GM18505 (cell line): Measurements from ENCODE around the gene PCDHGB1.
"Not testable (repeated sequence)": the region's sequence is repeated elsewhere in the genome, so short reads cannot be mapped to it uniquely, and the experiment has no call there.

Source experiments
- ATAC-seq: cut with Tn5 transposase; IDR thresholded peaks from one replicate; pipeline ENCODE4 v1.9.1; 2021; ENCODE audit not compliant: unreplicated experiment
- POLR2A ChIP-seq: IDR thresholded peaks from 4 replicates; pipeline ENCODE4 v1.6.1; 2011; ENCODE audit warnings: borderline replicate concordance; ENCODE audit not compliant: insufficient read depth, insufficient read length; ENCODE audit errors: extremely low read depth

PCDHGB1 gene

DNA sequence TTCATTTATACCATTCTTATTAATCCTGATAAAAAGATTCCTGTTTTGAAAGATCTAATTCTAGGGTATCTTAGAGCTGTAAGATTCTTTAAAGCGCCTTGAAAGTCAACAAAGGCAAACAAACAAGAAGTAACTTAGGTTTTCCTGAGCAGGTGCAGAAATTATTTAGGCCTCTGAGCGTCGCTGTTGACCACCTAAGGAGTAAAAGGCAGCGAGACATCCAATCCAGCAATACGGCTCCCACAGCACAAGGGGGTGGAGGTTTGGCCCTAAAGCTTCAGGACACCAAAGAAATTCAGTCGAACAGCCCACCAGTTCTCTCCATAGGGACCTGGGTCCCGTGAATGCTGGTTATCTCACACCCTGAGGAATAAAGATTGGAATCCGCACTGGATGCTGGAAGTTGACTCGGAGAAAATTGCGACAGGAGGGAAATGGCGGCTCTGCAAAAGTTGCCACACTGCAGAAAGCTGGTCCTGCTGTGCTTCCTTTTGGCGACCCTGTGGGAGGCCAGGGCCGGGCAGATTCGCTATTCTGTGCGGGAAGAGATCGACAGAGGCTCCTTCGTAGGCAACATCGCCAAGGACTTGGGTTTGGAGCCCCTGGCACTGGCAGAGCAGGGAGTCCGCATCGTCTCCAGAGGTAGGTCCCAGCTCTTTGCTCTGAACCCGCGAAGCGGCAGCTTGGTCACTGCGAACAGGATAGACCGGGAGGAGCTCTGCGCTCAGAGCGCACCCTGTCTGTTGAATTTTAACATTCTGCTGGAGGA lies 11.2 kb upstream of the PCDHGB1 start, which contains the start of gene PCDHGA2:
TSS of gene PCDHGA2 (plus strand) at position 223 of the 769 bp plus-strand sequence.
- TF ChIP-seq POLR2A, result no peak
- no peak for ATAC-seq

DNA sequence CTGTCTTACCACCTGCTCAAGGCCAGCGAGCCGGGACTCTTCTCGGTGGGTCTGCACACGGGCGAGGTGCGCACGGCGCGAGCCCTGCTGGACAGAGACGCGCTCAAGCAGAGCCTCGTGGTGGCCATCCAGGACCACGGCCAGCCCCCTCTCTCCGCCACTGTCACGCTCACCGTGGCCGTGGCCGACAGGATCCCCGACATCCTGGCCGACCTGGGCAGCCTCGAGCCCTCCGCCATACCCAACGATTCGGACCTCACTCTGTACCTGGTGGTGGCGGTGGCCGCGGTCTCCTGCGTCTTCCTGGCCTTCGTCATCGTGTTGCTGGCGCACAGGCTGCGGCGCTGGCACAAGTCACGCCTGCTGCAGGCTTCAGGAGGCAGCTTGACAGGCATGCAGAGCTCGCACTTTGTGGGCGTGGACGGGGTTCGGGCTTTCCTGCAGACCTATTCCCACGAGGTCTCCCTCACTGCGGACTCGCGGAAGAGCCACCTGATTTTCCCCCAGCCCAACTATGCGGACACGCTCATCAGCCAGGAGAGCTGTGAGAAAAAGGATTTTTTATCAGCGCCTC lies 9.0 kb upstream of the PCDHGB1 start:
- not testable (repeated sequence) for ATAC-seq

DNA sequence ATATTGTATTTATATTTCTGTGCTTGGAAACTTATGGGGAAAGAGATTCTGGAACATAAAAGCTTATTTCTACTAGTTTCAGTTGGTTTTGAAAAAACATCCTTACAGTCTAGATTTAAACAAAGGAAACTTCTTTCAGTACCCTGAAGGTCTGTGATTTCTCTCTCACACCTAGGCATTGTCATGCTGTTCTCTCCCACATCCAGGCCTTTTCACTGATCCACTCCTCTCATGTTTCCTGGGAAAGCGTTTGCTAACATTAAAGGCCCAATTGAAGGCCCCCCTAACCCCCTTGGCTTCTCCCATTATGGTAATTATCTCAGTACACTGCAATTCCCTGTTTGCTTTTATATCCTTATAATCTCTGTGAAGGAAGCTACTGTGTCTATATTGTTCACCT lies 7.1 kb upstream of the PCDHGB1 start:
- ATAC-seq, result no peak

DNA sequence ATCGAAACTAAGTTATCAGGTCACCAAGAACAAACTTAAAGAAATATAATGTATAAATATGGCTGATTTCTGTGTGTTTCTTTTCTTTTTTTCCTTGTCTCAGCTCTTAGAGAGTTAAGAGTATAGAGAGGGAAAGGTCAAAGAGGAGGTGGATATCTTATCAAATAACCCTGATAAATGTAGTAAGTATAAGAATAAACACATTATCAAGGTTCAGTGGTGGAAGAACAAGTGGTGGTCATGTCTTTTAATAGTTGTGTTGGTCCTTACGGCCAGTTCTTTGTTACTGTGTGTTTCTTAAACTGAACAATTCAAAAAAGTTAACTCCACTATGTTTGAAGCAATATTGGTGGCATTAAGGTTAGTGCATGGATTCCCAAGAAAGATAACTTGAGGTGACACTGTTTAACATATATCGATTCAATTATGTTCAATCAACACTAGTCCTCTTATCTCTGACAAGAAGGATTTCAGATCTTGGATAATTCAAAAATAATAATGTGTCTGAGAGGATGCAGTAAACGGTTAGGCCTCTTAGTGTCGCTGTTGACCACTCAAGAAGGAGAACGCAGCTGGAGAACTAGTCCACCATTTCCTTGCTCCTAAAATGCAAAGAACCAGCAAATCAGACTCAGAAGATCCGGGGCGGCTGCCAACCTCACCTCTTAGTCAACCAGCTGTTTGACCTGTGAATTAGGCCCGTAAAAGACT lies 6.5 kb upstream of the PCDHGB1 start, which contains the start of gene PCDHGA3:
TSS of gene PCDHGA3 (plus strand) at position 588 of the 711 bp plus-strand sequence. CDS start 205 bp downstream, outside the sequence.
- peak; percentile 68 for ATAC-seq
- no peak for TF ChIP-seq POLR2A

More for the DNA sequence above, 7.1 kb upstream of the PCDHGB1 start:
- no peak for TF ChIP-seq POLR2A

DNA sequence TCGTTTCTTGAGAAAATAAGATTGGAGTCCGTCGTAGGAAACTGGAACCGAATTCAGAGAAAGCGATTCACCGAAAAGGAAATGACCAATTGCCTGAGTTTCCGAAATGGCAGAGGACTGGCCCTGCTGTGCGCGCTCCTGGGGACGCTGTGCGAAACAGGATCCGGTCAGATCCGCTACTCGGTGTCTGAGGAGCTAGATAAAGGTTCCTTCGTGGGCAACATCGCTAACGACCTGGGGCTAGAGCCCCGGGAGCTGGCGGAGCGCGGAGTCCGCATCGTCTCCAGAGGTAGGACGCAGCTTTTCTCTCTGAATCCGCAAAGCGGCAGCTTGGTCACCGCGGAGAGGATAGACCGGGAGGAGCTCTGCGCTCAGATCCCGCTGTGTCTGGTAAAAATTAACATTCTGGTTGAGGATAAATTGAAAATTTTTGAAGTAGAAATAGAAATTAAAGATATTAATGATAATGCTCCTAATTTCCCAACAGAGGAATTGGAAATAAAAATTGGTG lies 5.9 kb upstream of the PCDHGB1 start:
- TF ChIP-seq POLR2A, result no peak
- peak; percentile 27 for ATAC-seq

DNA sequence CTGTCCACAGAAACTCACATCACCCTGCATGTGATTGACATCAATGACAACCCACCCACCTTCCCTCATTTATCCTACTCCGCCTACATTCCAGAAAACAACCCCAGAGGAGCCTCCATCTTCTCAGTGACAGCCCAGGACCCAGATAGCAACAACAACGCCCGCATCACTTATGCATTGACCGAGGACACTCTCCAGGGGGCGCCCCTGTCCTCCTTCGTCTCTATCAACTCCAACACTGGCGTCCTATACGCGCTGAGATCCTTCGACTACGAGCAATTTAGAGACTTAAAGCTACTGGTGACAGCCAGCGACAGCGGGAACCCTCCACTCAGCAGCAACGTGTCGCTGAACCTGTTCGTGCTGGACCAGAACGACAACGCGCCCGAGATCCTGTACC lies 4.6 kb upstream of the PCDHGB1 start:
- TF ChIP-seq POLR2A, result no peak
- ATAC-seq, result no peak

DNA sequence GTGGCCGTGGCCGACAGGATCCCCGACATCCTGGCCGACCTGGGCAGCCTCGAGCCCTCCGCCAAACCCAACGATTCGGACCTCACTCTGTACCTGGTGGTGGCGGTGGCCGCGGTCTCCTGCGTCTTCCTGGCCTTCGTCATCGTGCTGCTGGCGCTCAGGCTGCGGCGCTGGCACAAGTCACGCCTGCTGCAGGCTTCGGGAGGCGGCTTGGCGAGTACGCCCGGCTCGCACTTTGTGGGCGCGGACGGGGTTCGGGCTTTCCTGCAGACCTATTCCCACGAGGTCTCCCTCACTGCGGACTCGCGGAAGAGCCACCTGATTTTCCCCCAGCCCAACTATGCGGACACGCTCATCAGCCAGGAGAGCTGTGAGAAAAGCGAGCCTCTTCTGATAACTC lies 3.9 kb upstream of the PCDHGB1 start:
- ATAC-seq, result not testable (repeated sequence)

DNA sequence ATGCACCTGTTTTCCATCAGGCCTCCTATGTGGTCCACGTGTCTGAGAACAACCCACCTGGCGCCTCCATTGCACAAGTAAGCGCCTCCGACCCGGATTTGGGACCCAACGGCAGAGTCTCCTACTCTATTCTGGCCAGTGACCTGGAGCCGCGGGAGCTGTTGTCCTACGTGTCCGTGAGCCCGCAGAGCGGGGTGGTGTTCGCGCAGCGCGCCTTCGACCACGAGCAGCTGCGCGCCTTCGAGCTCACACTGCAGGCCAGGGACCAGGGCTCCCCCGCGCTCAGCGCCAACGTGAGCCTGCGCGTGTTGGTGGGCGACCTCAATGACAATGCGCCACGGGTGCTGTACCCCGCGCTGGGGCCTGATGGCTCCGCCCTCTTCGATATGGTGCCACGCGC lies 1.7 kb downstream of the PCDHGB1 start:
- no peak for TF ChIP-seq POLR2A
- ATAC-seq, result no peak

DNA sequence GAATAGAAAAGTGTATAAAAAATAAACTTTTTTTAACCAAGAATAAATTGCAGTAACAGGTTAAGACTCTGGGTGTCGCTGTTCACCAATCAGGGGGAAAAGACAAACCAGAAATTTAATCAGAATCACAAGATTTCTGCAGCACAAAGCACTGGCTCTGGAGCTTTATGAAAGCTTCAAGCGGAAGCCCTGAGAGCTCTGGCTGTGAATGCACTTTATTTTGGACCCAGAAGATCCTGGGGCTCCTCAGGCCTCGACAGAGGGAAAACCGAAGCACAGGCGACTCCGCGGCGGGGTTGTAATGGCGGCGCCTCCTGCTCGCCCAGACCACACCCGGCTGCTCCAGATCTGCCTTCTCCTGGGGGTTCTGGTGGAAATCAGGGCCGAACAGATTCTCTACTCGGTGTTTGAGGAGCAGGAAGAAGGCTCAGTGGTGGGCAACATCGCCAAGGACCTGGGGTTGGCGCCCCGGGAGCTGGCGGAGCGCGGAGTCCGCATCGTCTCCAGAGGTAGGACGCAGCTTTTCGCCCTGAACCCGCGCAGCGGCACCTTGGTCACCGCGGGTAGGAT lies 5.1 kb downstream of the PCDHGB1 start, which contains the start of gene PCDHGA4:
TSS of gene PCDHGA4 (plus strand) at position 122 of the 570 bp plus-strand sequence. CDS start at position 209, 87 bp downstream.
- ATAC-seq, result no peak
- TF ChIP-seq POLR2A, result no peak

DNA sequence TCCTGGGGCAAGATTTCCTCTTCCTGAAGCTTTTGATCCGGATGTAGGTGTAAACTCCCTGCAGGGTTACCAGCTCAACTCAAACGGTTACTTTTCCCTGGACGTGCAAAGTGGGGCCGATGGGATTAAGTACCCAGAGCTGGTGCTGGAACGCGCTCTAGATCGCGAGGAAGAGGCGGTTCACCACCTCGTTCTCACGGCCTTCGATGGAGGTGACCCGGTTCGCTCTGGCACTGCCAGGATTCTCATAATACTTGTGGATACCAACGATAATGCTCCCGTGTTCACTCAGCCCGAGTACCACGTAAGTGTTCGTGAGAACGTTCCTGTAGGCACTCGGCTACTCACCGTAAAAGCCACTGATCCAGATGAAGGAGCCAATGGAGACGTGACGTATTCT lies 5.7 kb downstream of the PCDHGB1 start:
- no peak for TF ChIP-seq POLR2A
- no peak for ATAC-seq

DNA sequence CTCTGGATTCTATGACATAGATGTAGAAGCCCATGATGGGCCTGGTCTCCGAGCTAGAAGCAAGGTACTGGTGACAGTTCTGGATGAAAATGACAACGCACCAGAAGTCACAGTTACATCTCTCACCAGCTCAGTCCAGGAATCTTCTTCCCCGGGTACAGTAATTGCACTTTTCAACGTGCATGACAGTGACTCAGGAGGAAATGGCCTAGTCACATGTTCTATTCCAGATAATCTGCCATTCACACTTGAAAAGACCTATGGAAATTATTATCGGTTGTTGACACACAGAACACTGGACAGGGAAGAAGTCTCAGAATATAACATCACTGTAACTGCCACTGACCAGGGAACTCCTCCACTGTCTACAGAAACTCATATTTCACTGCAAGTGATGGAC lies 6.2 kb downstream of the PCDHGB1 start:
- no peak for TF ChIP-seq POLR2A
- no peak for ATAC-seq

DNA sequence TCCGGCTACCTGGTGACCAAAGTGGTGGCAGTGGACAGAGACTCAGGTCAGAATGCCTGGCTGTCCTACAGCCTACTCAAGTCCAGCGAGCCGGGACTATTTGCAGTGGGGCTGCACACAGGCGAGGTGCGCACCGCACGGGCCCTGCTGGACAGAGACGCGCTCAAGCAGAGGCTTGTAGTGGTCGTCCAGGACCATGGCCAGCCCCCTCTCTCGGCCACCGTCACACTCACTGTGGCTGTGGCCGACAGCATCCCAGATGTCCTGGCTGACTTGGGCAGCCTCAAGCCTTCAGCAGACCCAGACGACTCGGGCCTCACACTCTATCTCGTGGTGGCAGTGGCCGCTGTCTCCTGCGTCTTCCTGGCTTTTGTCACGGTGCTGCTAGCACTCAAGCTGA lies 7.1 kb downstream of the PCDHGB1 start:
- ATAC-seq, result no peak
- TF ChIP-seq POLR2A, result no peak

DNA sequence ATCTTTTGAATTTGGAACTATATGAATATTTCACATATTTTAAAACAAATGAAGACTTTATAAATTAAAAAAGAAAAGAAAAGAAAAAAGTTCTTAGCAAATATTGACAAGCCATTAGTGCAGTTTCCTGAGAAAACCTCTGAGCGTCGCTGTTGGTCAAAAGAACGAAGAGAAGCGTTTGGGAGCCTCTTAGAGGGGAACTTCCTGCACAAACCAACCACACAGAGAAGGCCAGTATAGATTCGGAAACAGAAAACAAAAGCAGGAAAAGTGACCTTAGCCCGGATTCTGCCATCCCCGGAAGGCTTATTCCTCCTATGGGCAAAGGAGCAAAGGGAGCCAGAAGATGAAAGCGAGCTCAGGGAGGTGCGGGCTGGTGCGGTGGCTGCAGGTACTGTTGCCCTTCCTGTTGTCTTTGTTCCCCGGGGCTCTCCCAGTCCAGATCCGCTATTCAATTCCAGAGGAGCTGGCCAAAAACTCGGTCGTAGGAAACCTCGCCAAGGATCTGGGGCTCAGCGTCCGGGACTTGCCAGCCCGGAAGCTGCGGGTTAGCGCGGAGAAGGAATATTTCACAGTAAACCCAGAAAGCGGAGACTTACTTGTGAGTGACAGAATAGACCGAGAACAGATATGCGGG lies 10.0 kb downstream of the PCDHGB1 start, which contains the start of gene PCDHGB2:
TSS of gene PCDHGB2 (plus strand) at position 205 of the 637 bp plus-strand sequence. CDS start at position 347, 142 bp downstream.
- TF ChIP-seq POLR2A, result no peak
- no peak for ATAC-seq

DNA sequence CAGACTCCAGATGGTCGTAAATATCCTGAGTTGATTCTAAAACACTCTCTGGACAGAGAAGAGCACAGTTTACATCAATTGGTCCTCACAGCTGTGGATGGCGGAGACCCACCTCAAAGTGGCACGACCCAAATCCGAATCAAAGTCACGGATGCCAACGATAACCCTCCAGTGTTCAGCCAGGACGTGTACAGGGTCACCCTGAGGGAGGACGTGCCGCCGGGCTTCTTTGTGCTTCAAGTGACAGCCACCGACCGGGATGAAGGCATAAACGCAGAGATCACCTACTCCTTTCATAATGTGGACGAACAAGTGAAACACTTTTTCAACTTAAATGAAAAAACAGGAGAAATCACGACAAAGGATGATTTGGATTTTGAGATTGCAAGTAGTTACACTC lies 10.8 kb downstream of the PCDHGB1 start:
- no peak for TF ChIP-seq POLR2A
- ATAC-seq, result no peak
